GM21526 (cell line): ENCODE results near the gene YY1AP1.
"Not testable (repeated sequence)": the region's sequence is repeated elsewhere in the genome, so short reads cannot be mapped to it uniquely, and the experiment has no call there.

ENCODE experiments used
- ATAC-seq: cut with Tn5 transposase; IDR thresholded peaks from one replicate; pipeline ENCODE4 v1.9.1; 2021; ENCODE audit warnings: moderate library complexity; ENCODE audit not compliant: unreplicated experiment, low FRiP score

YY1AP1 gene

GRCh38 chr1:155695608-155696007 lies 7.0 kb upstream of the YY1AP1 start:
- no peak for ATAC-seq

- no peak for ATAC-seq
These were observed 6.5 kb upstream of the YY1AP1 start for GRCh38 chr1:155695072-155695471.

- no peak for ATAC-seq
These were observed 5.6 kb upstream of the YY1AP1 start for GRCh38 chr1:155694167-155694566.

- ATAC-seq: no peak
These were observed 3.5 kb upstream of the YY1AP1 start for GRCh38 chr1:155691992-155692528.

GRCh38 chr1:155689081-155689607 lies 570 bp upstream of the YY1AP1 start, which contains the start of gene DAP3:
Gene DAP3 (plus strand): TSS chr1:155689091. CDS start chr1:155709780, 20,689 bp downstream.
- not testable (repeated sequence) for ATAC-seq

- ATAC-seq: peak; percentile 10
These were observed 760 bp downstream of the YY1AP1 start for GRCh38 chr1:155687705-155688323.

GRCh38 chr1:155681776-155682175 lies 6.8 kb downstream of the YY1AP1 start:
- ATAC-seq: no peak

- ATAC-seq: no peak
These were observed 8.0 kb downstream of the YY1AP1 start for GRCh38 chr1:155680531-155680930.

- ATAC-seq: not testable (repeated sequence)
These were observed 9.6 kb downstream of the YY1AP1 start for GRCh38 chr1:155678992-155679391.

GRCh38 chr1:155678027-155678426 lies 10.5 kb downstream of the YY1AP1 start:
- no peak for ATAC-seq

- ATAC-seq: no peak
These were observed 15.6 kb downstream of the YY1AP1 start for GRCh38 chr1:155673003-155673402.

GRCh38 chr1:155671750-155672149 lies 16.8 kb downstream of the YY1AP1 start:
- no peak for ATAC-seq

GRCh38 chr1:155669233-155670162 lies 19.1 kb downstream of the YY1AP1 start:
- ATAC-seq: no peak

- not testable (repeated sequence) for ATAC-seq
These were observed 27.3 kb downstream of the YY1AP1 start for GRCh38 chr1:155661239-155661638.

GRCh38 chr1:155657463-155657862 lies 31.1 kb downstream of the YY1AP1 start:
- ATAC-seq: no peak

- ATAC-seq: no peak
These were observed 35.6 kb downstream of the YY1AP1 start for GRCh38 chr1:155652951-155653350.

- ATAC-seq: no peak
These were observed 36.5 kb downstream of the YY1AP1 start for GRCh38 chr1:155651861-155652661.

- no peak for ATAC-seq
These were observed 38.3 kb downstream of the YY1AP1 start for GRCh38 chr1:155650231-155650757.

- no peak for ATAC-seq
These were observed 38.9 kb downstream of the YY1AP1 start for GRCh38 chr1:155649676-155650075.
